ENCODE results near the gene PEX5.
"Not testable (repeated sequence)": the region's sequence is repeated elsewhere in the genome, so short reads cannot be mapped to it uniquely, and the experiment has no call there.

The PEX5 gene

DNA sequence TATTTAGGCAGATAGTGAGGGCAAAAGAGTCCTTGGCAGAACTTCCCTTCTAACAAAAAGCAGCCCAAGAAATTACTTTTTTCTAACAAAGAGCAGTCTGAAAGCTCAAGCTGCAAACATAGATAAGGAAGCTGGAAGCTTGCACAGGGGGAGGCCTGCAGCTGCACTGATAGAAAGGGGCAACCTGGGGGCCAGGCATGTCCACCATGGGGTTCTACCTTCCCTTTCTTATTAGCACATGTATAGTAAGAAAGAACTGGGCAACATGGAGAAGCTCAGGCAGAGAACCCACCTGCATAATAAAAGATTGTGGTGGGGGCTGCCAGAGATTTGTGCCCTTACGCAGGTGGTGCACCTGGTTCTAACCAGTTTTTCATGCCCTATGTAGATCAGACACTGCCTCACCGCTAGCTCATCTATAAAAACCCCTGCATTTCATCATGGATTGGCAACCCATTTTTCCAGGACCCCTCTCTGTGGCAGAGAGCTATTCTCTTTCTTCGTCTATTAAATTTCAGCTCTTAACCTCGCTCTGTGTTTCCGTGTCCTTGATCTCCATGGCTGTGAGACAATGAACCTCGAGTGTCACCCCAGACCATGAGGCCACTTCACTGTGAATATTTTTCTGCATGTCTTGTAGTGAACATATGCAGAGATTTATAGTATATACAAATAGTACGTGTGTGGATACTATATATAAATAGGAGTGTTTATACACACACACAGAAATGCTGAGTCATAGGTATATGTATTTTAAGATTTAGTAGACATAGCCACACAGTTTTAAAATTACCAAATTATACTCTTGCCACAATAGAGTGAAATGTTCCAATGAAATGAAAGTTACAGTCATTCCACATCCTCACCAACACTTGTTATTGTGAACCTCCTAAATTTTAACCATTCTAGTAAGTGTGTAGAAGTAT, 53.0 kb downstream of the PEX5 start:
- in situ Hi-C loops (cut with HindIII; ENCODE audit: low sequenced_read_pairs) = no loop called here
- DNase-seq (ENCODE audit: low read depth) = no peak
- TF ChIP-seq, protein P1, sequence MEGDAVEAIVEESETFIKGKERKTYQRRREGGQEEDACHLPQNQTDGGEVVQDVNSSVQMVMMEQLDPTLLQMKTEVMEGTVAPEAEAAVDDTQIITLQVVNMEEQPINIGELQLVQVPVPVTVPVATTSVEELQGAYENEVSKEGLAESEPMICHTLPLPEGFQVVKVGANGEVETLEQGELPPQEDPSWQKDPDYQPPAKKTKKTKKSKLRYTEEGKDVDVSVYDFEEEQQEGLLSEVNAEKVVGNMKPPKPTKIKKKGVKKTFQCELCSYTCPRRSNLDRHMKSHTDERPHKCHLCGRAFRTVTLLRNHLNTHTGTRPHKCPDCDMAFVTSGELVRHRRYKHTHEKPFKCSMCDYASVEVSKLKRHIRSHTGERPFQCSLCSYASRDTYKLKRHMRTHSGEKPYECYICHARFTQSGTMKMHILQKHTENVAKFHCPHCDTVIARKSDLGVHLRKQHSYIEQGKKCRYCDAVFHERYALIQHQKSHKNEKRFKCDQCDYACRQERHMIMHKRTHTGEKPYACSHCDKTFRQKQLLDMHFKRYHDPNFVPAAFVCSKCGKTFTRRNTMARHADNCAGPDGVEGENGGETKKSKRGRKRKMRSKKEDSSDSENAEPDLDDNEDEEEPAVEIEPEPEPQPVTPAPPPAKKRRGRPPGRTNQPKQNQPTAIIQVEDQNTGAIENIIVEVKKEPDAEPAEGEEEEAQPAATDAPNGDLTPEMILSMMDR (IDR thresholded peaks at IDR 0.05; ENCODE audit: low read depth, low read length, missing control alignments) = no peak
- H3K4me3 ChIP-seq (ENCODE audit: low read depth, low read length) = no peak overlapping the region

DNA sequence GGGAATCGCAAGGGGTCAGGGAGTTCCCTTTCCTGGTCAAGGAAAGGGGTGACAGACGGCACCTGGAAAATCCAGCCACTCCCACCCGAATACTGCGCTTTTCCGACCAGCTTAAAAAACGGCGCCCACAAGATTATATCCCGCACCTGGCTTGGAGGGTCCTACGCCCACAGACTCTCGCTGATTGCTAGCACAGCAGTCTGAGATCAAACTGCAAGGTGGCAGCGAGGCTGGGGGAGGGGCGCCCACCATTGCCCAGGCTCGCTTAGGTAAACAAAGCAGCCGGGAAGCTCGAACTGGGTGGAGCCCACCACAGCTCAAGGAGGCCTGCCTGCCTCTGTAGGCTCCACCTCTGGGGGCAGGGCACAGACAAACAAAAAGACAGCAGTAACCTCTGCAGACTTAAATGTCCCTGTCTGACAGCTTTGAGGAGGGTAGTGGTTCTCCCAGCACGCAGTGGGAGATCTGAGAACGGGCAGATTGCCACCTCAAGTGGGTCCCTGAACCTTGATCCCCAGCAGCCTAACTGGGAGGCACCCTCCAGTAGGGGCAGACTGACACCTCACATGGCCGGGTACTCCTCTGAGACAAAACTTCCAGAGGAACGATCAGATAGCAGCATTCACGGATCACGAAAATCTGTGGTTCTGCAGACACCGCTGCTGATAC, 62.0 kb downstream of the PEX5 start:
- DNase-seq (ENCODE audit: low read depth); in situ Hi-C loops (cut with HindIII; ENCODE audit: low sequenced_read_pairs); H3K4me3 ChIP-seq (ENCODE audit: low read depth, low read length): not testable (repeated sequence)

DNA sequence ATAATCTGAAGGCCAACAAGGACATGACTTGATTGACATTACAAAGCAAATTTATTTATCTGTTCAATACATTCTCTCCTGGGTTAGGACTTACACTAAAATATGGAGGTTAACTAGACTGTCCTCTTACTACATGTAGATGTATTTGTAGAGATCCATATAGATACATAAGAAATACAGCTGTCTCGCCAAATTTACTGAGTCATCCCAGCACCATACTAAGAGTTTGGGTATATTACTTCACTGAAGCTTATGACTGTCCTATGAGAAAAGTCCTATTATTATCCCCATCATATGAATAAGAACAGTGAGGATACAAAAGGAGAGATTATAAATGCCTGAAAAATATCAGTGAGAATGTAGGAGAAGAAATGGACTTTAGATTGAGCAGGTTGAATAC, 69.6 kb downstream of the PEX5 start:
- TF ChIP-seq, protein P1 (IDR thresholded peaks at IDR 0.05; ENCODE audit: low read depth, low read length, missing control alignments) = no peak
- DNase-seq (ENCODE audit: low read depth) = no peak
- in situ Hi-C loops (cut with HindIII; ENCODE audit: low sequenced_read_pairs) = no loop called here
- no peak overlapping the region for H3K4me3 ChIP-seq (ENCODE audit: low read depth, low read length)
